T-helper 22 cell (primary cell): Measurements from ENCODE around the gene TSC22D2.

Experiments
- DNase-seq: peaks from one replicate; pipeline ENCODE4 v3.0.0-alpha.2; 2020; ENCODE audit warnings: low read depth

The TSC22D2 gene

GRCh38 chr3:150412561-150413231 lies 4.6 kb downstream of the TSC22D2 start:
- no peak for DNase-seq

- DNase-seq = no peak
Observed at GRCh38 chr3:150414258-150414657, 6.2 kb downstream of the TSC22D2 start.

- DNase-seq = no peak
Observed at GRCh38 chr3:150414959-150415358, 6.9 kb downstream of the TSC22D2 start.

- no peak for DNase-seq
Observed at GRCh38 chr3:150419076-150419868, 11.2 kb downstream of the TSC22D2 start.

- DNase-seq = no peak
Observed at GRCh38 chr3:150419959-150420358, 11.9 kb downstream of the TSC22D2 start.

GRCh38 chr3:150421256-150421655 lies 13.2 kb downstream of the TSC22D2 start:
- DNase-seq = no peak

GRCh38 chr3:150421799-150422548 lies 13.9 kb downstream of the TSC22D2 start:
- no peak for DNase-seq

GRCh38 chr3:150422907-150423306 lies 14.8 kb downstream of the TSC22D2 start:
- DNase-seq = no peak

GRCh38 chr3:150423761-150424160 lies 15.7 kb downstream of the TSC22D2 start:
- DNase-seq = no peak

- DNase-seq = no peak
Observed at GRCh38 chr3:150426292-150426691, 18.2 kb downstream of the TSC22D2 start.

- no peak for DNase-seq
Observed at GRCh38 chr3:150428562-150428961, 20.5 kb downstream of the TSC22D2 start.

GRCh38 chr3:150429767-150430671 lies 21.9 kb downstream of the TSC22D2 start:
- no peak for DNase-seq

GRCh38 chr3:150433347-150433746 lies 25.2 kb downstream of the TSC22D2 start:
- DNase-seq = no peak

GRCh38 chr3:150434234-150434633 lies 26.1 kb downstream of the TSC22D2 start:
- DNase-seq = no peak

GRCh38 chr3:150436161-150436560 lies 28.1 kb downstream of the TSC22D2 start:
- DNase-seq = no peak

GRCh38 chr3:150439657-150440056 lies 31.6 kb downstream of the TSC22D2 start:
- DNase-seq = no peak

- no peak for DNase-seq
Observed at GRCh38 chr3:150443331-150443741, 35.2 kb downstream of the TSC22D2 start.

GRCh38 chr3:150444371-150444770 lies 36.3 kb downstream of the TSC22D2 start:
- DNase-seq = no peak

GRCh38 chr3:150446470-150446977 lies 38.4 kb downstream of the TSC22D2 start:
- DNase-seq = no peak

GRCh38 chr3:150447084-150447483 lies 39.0 kb downstream of the TSC22D2 start:
- DNase-seq = no peak

GRCh38 chr3:150447631-150448465 lies 39.8 kb downstream of the TSC22D2 start:
- DNase-seq = no peak
